ENCODE measurements around the gene RPL22.

The RPL22 gene

GRCh38 chr1:6171548-6172124, 27.8 kb downstream of the RPL22 start:
- DNase-seq = no peak

- DNase-seq = no peak
These were observed 28.6 kb downstream of the RPL22 start for GRCh38 chr1:6170742-6171201.

GRCh38 chr1:6170116-6170741, 29.2 kb downstream of the RPL22 start:
- no peak for DNase-seq

- no peak for DNase-seq
These were observed 30.3 kb downstream of the RPL22 start for GRCh38 chr1:6168947-6169586.

GRCh38 chr1:6167391-6168303, 31.7 kb downstream of the RPL22 start:
- DNase-seq = no peak

- DNase-seq = no peak
These were observed 32.6 kb downstream of the RPL22 start for GRCh38 chr1:6166655-6167390.

GRCh38 chr1:6166221-6166620, 33.2 kb downstream of the RPL22 start:
- DNase-seq = no peak

- DNase-seq = no peak
These were observed 33.9 kb downstream of the RPL22 start for GRCh38 chr1:6165441-6165985.

- DNase-seq = no peak
These were observed 34.4 kb downstream of the RPL22 start for GRCh38 chr1:6165027-6165426.

- DNase-seq = no peak
These were observed 35.3 kb downstream of the RPL22 start for GRCh38 chr1:6163973-6164617.

GRCh38 chr1:6163191-6163972, 36.0 kb downstream of the RPL22 start:
- no peak for DNase-seq

GRCh38 chr1:6162773-6163172, 36.6 kb downstream of the RPL22 start:
- no peak for DNase-seq

- no peak for DNase-seq
These were observed 37.1 kb downstream of the RPL22 start for GRCh38 chr1:6162341-6162740.

- no peak for DNase-seq
These were observed 41.2 kb downstream of the RPL22 start for GRCh38 chr1:6158181-6158580.

GRCh38 chr1:6157528-6158174, 41.7 kb downstream of the RPL22 start:
- DNase-seq = no peak

GRCh38 chr1:6157132-6157527, 42.3 kb downstream of the RPL22 start:
- no peak for DNase-seq

GRCh38 chr1:6154525-6155319, 44.7 kb downstream of the RPL22 start:
- no peak for DNase-seq

GRCh38 chr1:6152882-6153281, 46.5 kb downstream of the RPL22 start:
- DNase-seq = no peak

- no peak for DNase-seq
These were observed 47.2 kb downstream of the RPL22 start for GRCh38 chr1:6152181-6152580.
